K562 (cell line): ENCODE results near the gene NDUFB7.

Experiments
- CBX2 ChIP-seq: fragments of 200-600 bp; sonication (generic); IDR thresholded peaks from one replicate; pipeline ENCODE4 v1.6.1; 2012; ENCODE audit warnings: mild to moderate bottlenecking, low read length, inconsistent platforms; ENCODE audit not compliant: insufficient read depth, poor library complexity, severe bottlenecking
- HMGXB4 ChIP-seq: sonication (generic); formaldehyde crosslinking; IDR thresholded peaks from 2 replicates; pipeline ENCODE4 v1.8.1; 2023; ENCODE audit warnings: mild to moderate bottlenecking, missing genetic modification reagents
- MEF2A ChIP-seq: IDR thresholded peaks from 2 replicates; pipeline ENCODE4 v1.6.1; 2011; ENCODE audit warnings: low read depth, mild to moderate bottlenecking, low read length, moderate library complexity; ENCODE audit not compliant: control insufficient read depth
- MXI1 ChIP-seq: IDR thresholded peaks from 2 replicates; pipeline ENCODE4 v1.6.1; 2011; ENCODE audit warnings: low read depth, mild to moderate bottlenecking, improper control_type of control experiment, low read length
- POLR2A ChIP-seq: fragments of 450-650 bp; conservative IDR thresholded peaks from 2 replicates; pipeline ENCODE4 v1.6.1; 2016
- RBM39 ChIP-seq: fragments of 200-400 bp; formaldehyde crosslinking; optimal IDR thresholded peaks from 2 replicates; pipeline ENCODE3; 2018; ENCODE audit warnings: low read depth, low read length
- SMARCA4 ChIP-seq: fragments of 450-650 bp; IDR thresholded peaks from 2 replicates; pipeline ENCODE4 v1.6.1; 2016
- SREBF2 ChIP-seq: sonication (generic); formaldehyde crosslinking; IDR thresholded peaks from 2 replicates; pipeline ENCODE4 v1.4.0; 2020; ENCODE audit warnings: mild to moderate bottlenecking, missing genetic modification reagents
- TCF7L2 ChIP-seq: fragments of 150-350 bp; IDR thresholded peaks from 2 replicates; pipeline ENCODE4 v1.6.1; 2016; ENCODE audit warnings: low read depth, mild to moderate bottlenecking, low read length, moderate library complexity
- TFAP4 ChIP-seq: sonication (generic); formaldehyde crosslinking; IDR thresholded peaks from 2 replicates; pipeline ENCODE4 v1.8.0; 2022; ENCODE audit warnings: missing genetic modification reagents, mild to moderate bottlenecking, moderate library complexity, borderline replicate concordance
- ZNF384 ChIP-seq: IDR thresholded peaks from 2 replicates; pipeline ENCODE4 v1.6.1; 2012; ENCODE audit warnings: low read depth, low read length, improper control_type of control experiment
- TF ChIP-seq, protein P1 (sequence below): sonication (generic); formaldehyde crosslinking; IDR thresholded peaks from 2 replicates; pipeline ENCODE4 v1.8.1; 2022; ENCODE audit warnings: missing genetic modification reagents
- TF ChIP-seq, protein P2 (sequence below): sonication (generic); formaldehyde crosslinking; IDR thresholded peaks from 2 replicates; pipeline ENCODE4 v1.8.0; 2023; ENCODE audit warnings: mild to moderate bottlenecking, missing genetic modification reagents

GRCh38 chr19:14563989-14564651 lies 7.7 kb downstream of the NDUFB7 start:
- TF ChIP-seq POLR2A (no peak), RBM39 (no peak), MEF2A (no peak), TCF7L2 (no peak), HMGXB4 (CRISPR knock-in tag) (no peak), SREBF2 (CRISPR knock-in tag) (no peak), ZNF384 (no peak), SMARCA4 (no peak), MXI1 (no peak), CBX2 (no peak), TFAP4 (CRISPR knock-in tag) (0 out of 2 replicates have a peak, but pooled peaks have one; percentile 8)
- TF ChIP-seq, protein P1, sequence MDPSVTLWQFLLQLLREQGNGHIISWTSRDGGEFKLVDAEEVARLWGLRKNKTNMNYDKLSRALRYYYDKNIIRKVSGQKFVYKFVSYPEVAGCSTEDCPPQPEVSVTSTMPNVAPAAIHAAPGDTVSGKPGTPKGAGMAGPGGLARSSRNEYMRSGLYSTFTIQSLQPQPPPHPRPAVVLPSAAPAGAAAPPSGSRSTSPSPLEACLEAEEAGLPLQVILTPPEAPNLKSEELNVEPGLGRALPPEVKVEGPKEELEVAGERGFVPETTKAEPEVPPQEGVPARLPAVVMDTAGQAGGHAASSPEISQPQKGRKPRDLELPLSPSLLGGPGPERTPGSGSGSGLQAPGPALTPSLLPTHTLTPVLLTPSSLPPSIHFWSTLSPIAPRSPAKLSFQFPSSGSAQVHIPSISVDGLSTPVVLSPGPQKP (CRISPR knock-in tag), result no peak
- TF ChIP-seq, protein P2, sequence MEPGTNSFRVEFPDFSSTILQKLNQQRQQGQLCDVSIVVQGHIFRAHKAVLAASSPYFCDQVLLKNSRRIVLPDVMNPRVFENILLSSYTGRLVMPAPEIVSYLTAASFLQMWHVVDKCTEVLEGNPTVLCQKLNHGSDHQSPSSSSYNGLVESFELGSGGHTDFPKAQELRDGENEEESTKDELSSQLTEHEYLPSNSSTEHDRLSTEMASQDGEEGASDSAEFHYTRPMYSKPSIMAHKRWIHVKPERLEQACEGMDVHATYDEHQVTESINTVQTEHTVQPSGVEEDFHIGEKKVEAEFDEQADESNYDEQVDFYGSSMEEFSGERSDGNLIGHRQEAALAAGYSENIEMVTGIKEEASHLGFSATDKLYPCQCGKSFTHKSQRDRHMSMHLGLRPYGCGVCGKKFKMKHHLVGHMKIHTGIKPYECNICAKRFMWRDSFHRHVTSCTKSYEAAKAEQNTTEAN (CRISPR knock-in tag), result no peak
